A673 (cell line): ENCODE results near the gene STK36.

Experiments
- CTCF ChIP-seq: fragments of 300-800, 200-600 bp; sonication (generic); conservative IDR thresholded peaks from 2 replicates; pipeline ENCODE4 v1.5.1; 2017; ENCODE audit warnings: low read depth, mild to moderate bottlenecking, antibody characterized with exemption, low read length, moderate library complexity, mixed read lengths
- EZH2 ChIP-seq: fragments of 200-600 bp; sonication (generic); IDR thresholded peaks from 2 replicates; pipeline ENCODE4 v1.6.1; 2017; ENCODE audit warnings: borderline replicate concordance, low read depth, mild to moderate bottlenecking, mixed read lengths, antibody characterized with exemption, low read length; ENCODE audit not compliant: poor library complexity, severe bottlenecking

- no peak for TF ChIP-seq CTCF
- no peak for TF ChIP-seq EZH2
Observed at GRCh38 chr2:218717262-218717661, 45.4 kb downstream of the STK36 start.
